ENCODE measurements around the gene ZMYND10. TPM values are rescaled to one million over a fixed set of nuclear protein-coding genes. Genes with fewer than 3 reads are reported as not detected.
A peak's percentile ranks its signal among the peaks of the same experiment; 100 is the strongest.

ZMYND10 gene
- total RNA-seq, 4 donors from 2014 or later = 0.28 to 2.1 (median 0.64) TPM

- no peak for DNase-seq (ENCODE audit: low spot score)
- TF ChIP-seq CTCF (IDR thresholded peaks at IDR 0.05) = no peak
- ATAC-seq (ENCODE audit: low FRiP score) = no peak
Observed at GRCh38 chr3:50354186-50354764, 8.7 kb upstream of the ZMYND10 start.

- TF ChIP-seq CTCF (IDR thresholded peaks at IDR 0.05) = no peak
- no peak for ATAC-seq (ENCODE audit: low FRiP score)
- no peak for DNase-seq (ENCODE audit: low spot score)
Observed at GRCh38 chr3:50353245-50354004, 7.9 kb upstream of the ZMYND10 start.

- TF ChIP-seq CTCF (IDR thresholded peaks at IDR 0.05) = no peak
- no peak for DNase-seq (ENCODE audit: low spot score)
- no peak for ATAC-seq (ENCODE audit: low FRiP score)
Observed at GRCh38 chr3:50352781-50353180, 7.2 kb upstream of the ZMYND10 start.

- no peak for TF ChIP-seq CTCF (IDR thresholded peaks at IDR 0.05)
- no peak for ATAC-seq (ENCODE audit: low FRiP score)
Observed at GRCh38 chr3:50351323-50351697, 5.8 kb upstream of the ZMYND10 start.

GRCh38 chr3:50350527-50351322, 5.2 kb upstream of the ZMYND10 start, which contains the start of the genes CYB561D2 and NPRL2:
CYB561D2 (plus strand) TSS chr3:50350862; CDS start chr3:50351434, 572 bp downstream.
NPRL2 (minus strand) TSS chr3:50350775; CDS start chr3:50350652, 123 bp downstream.
- peak; percentile 73 for DNase-seq (ENCODE audit: low spot score)
- no peak for TF ChIP-seq CTCF (IDR thresholded peaks at IDR 0.05)
- ATAC-seq (ENCODE audit: low FRiP score) = peak; percentile 86

More at GRCh38 chr3:50351323-50351697, 5.8 kb upstream of the ZMYND10 start:
- DNase-seq (ENCODE audit: low spot score) = no peak

GRCh38 chr3:50350213-50350526, 4.6 kb upstream of the ZMYND10 start:
- no peak for ATAC-seq (ENCODE audit: low FRiP score)
- TF ChIP-seq CTCF (IDR thresholded peaks at IDR 0.05) = no peak
- no peak for DNase-seq (ENCODE audit: low spot score)

Measured in omental fat pad (tissue), 4 donors.